HepG2 (cell line): ENCODE measurements around the gene HMCN2. TPM values are rescaled to one million over a fixed set of nuclear protein-coding genes. Genes with fewer than 3 reads are reported as not detected.

ENCODE experiments used
- ATAC-seq: fragments of 200-7000 bp; cut with Tn5 transposase; 3 replicates; pipeline ENCODE4 v1.9.1; 2020; ENCODE audit warnings: mild to moderate bottlenecking, moderate library complexity
- BruUV-seq: library from RNA; stranded (reverse); fragments of 400-500 nt; replicated peaks from 2 replicates; lab custom pipeline; 2021; lab: Mats Ljungman, UMichigan
- CTCF ChIA-PET: fragments of 300-600 bp; formaldehyde crosslinking; extraction: SDS; loops from one replicate; lab custom pipeline; 2021; ENCODE audit warnings: low total read pairs, inconsistent platforms, low intra/inter-chr PET ratio; lab: Yijun Ruan, JAX
- POLR2A ChIA-PET: fragments of 350-600 bp; sonication (Branson Sonifier 250); formaldehyde crosslinking; loops from one replicate; lab custom pipeline; 2020; ENCODE audit warnings: antibody characterized with exemption, inconsistent platforms; lab: Yijun Ruan, JAX
- DNase-seq: peaks from one replicate; pipeline ENCODE4 v3.0.0-alpha.2; 2015; ENCODE audit warnings: low spot score
- FAIRE-seq: peaks from 3 replicates; lab custom pipeline; 2011; peaks lifted over from hg19 to GRCh38; lab: Jason Lieb, UNC
- H2AFZ ChIP-seq: one replicate; pipeline ENCODE4 v1.6.1; 2011; ENCODE audit warnings: low read length, inconsistent platforms
- H3K27ac ChIP-seq: fragments of 300-600 bp; 3 replicates; pipeline ENCODE4 v1.8.0; 2011; ENCODE audit warnings: mixed run types, mild to moderate bottlenecking, mixed read lengths, low read length, inconsistent platforms; ENCODE audit not compliant: insufficient read depth; ENCODE audit errors: extremely low read length
- H3K27me3 ChIP-seq, 2 experiments: fragments of 200-600 bp in 1 of 2; 2 replicates in 1 of 2; 3 replicates in 1 of 2; pipeline versions ENCODE4 v1.6.0 to v1.8.0; 2011; ENCODE audit warnings: low read length in 2 of 2, mild to moderate bottlenecking in 2 of 2, moderate library complexity in 2 of 2, inconsistent platforms in 1 of 2; ENCODE audit not compliant: insufficient read depth in 2 of 2, control insufficient read depth in 1 of 2
- H3K36me3 ChIP-seq, 2 experiments: fragments of 200-600 bp in 1 of 2; replicated peaks in 1 of 2; 2 replicates in 1 of 2; 3 replicates in 1 of 2; pipeline versions ENCODE4 v1.5.1 to v1.8.0; 2011; ENCODE audit warnings: low read length in 2 of 2, inconsistent platforms in 1 of 2; ENCODE audit not compliant: insufficient read depth in 2 of 2, control insufficient read depth in 1 of 2
- H3K4me1 ChIP-seq: 2 replicates; pipeline ENCODE4 v1.5.1; 2012; ENCODE audit warnings: low read length, inconsistent platforms; ENCODE audit not compliant: insufficient read depth
- H3K4me2 ChIP-seq: 2 replicates; pipeline ENCODE4 v1.6.0; 2011; ENCODE audit warnings: low read depth, low read length, inconsistent platforms
- H3K4me3 ChIP-seq, 3 experiments: fragments of 200-600 bp in 1 of 3; sonication (generic), shearing (Covaris generic) in 1 of 3; replicated peaks in 1 of 3; 2 replicates each; pipeline ENCODE4 v1.5.1; 2011 to 2016; ENCODE audit warnings: low read length in 3 of 3, inconsistent platforms in 2 of 3, low read depth in 2 of 3, mild to moderate bottlenecking in 2 of 3, control low read depth in 1 of 3, mixed read lengths in 1 of 3; ENCODE audit not compliant: insufficient read depth in 1 of 3
- H3K79me2 ChIP-seq: one replicate; pipeline ENCODE4 v1.6.1; 2011; ENCODE audit warnings: low read length, inconsistent platforms; ENCODE audit not compliant: insufficient read depth
- H3K9ac ChIP-seq: 2 replicates; pipeline ENCODE4 v1.6.0; 2011; ENCODE audit warnings: mild to moderate bottlenecking, low read depth, low read length, inconsistent platforms; ENCODE audit not compliant: insufficient read depth
- H3K9me3 ChIP-seq: 2 replicates; pipeline ENCODE4 v1.5.1; 2012; ENCODE audit warnings: mild to moderate bottlenecking, low read length
- H4K20me1 ChIP-seq: 2 replicates; pipeline ENCODE4 v1.6.0; 2011; ENCODE audit warnings: inconsistent platforms, mild to moderate bottlenecking, low read length, moderate library complexity; ENCODE audit not compliant: insufficient read depth
- ADNP ChIP-seq: sonication (generic); formaldehyde crosslinking; IDR thresholded peaks from 2 replicates; pipeline ENCODE4 v1.4.0; 2020; ENCODE audit warnings: missing genetic modification reagents
- ARID5B ChIP-seq: IDR thresholded peaks from 2 replicates; pipeline ENCODE4 v1.4.0; 2020; ENCODE audit warnings: mild to moderate bottlenecking, missing genetic modification reagents
- BRCA1 ChIP-seq: sonication (generic); formaldehyde crosslinking; IDR thresholded peaks from 2 replicates; pipeline ENCODE4 v1.4.0; 2020; ENCODE audit warnings: missing genetic modification reagents
- CBX1 ChIP-seq: IDR thresholded peaks from one replicate; pipeline ENCODE4 v1.6.1; 2016; ENCODE audit warnings: antibody characterized with exemption, low read depth
- CCAR2 ChIP-seq: fragments of 200-400 bp; formaldehyde crosslinking; optimal IDR thresholded peaks from 2 replicates; pipeline ENCODE3; 2018; ENCODE audit warnings: low read depth, mild to moderate bottlenecking, low read length, moderate library complexity
- FLYWCH1 ChIP-seq: sonication (generic); formaldehyde crosslinking; IDR thresholded peaks from 2 replicates; pipeline ENCODE4 v1.8.1; 2023; ENCODE audit warnings: mild to moderate bottlenecking, missing genetic modification reagents
- FOXK1 ChIP-seq: sonication (generic); formaldehyde crosslinking; IDR thresholded peaks from 2 replicates; pipeline ENCODE4 v1.4.0; 2020; ENCODE audit warnings: low read depth, missing genetic modification reagents, borderline replicate concordance
- KAT8 ChIP-seq: IDR thresholded peaks from 2 replicates; pipeline ENCODE4 v1.6.1; 2016; ENCODE audit warnings: missing genetic modification reagents, missing compliant biosample characterization
- MED8 ChIP-seq: sonication (generic); formaldehyde crosslinking; IDR thresholded peaks from 2 replicates; pipeline ENCODE4 v1.8.1; 2023; ENCODE audit warnings: mild to moderate bottlenecking, missing genetic modification reagents; ENCODE audit not compliant: insufficient replicate concordance
- PRDM4 ChIP-seq: sonication (generic); formaldehyde crosslinking; IDR thresholded peaks from 2 replicates; pipeline ENCODE4 v1.9.0; 2021; ENCODE audit warnings: missing genetic modification reagents, borderline replicate concordance
- RXRA ChIP-seq: sonication (generic); formaldehyde crosslinking; IDR thresholded peaks from 2 replicates; pipeline ENCODE4 v1.5.1; 2020; ENCODE audit warnings: missing genetic modification reagents
- STAG1 ChIP-seq: sonication (generic); formaldehyde crosslinking; IDR thresholded peaks from 2 replicates; pipeline ENCODE4 v1.4.0; 2020; ENCODE audit warnings: missing genetic modification reagents
- ZNF549 ChIP-seq: sonication (generic); formaldehyde crosslinking; IDR thresholded peaks from 2 replicates; pipeline ENCODE4 v1.5.0; 2020; ENCODE audit warnings: missing genetic modification reagents
- ZNF777 ChIP-seq: sonication (generic); formaldehyde crosslinking; IDR thresholded peaks from 2 replicates; pipeline ENCODE4 v1.4.0; 2020; ENCODE audit warnings: missing genetic modification reagents
- ZSCAN30 ChIP-seq: sonication (generic); formaldehyde crosslinking; IDR thresholded peaks from 2 replicates; pipeline ENCODE4 v1.5.0; 2020; ENCODE audit warnings: mild to moderate bottlenecking, missing genetic modification reagents
- WGBS: methylation state at CpG from one replicate; pipeline ENCODE4 v1.1.6; 2017; ENCODE audit warnings: low lambda C conversion rate; 5-methylcytosine and 5-hydroxymethylcytosine counted together
- in situ Hi-C: cut with HindIII; loops from 2 replicates; pipeline ENCODE4 v1.10.0; 2017; ENCODE audit warnings: low pct_unique_long_range_greater_than_20kb; ENCODE audit not compliant: extremely low pct_ligation_motif_present
- intact Hi-C: fragments of 100-400 bp; cut with micrococcal nuclease; formaldehyde crosslinking; loops from one replicate; pipeline ENCODE4 v1.10.0; 2022; ENCODE audit not compliant: unreplicated experiment
- polyA plus RNA-seq, 8 experiments: library from polyadenylated mRNA; depleted of rRNA in 3 of 8; stranded (reverse) in 7 of 8; unstranded in 1 of 8; fragments of >200 nt; fragmentation: Illumina TruSeq in 4 of 8; extraction: Trizol in 4 of 8; gene quantifications; 2 replicates each; pipeline versions ENCODE4 v1.2.1 to v1.2.3, GENCODE V29; 2011 to 2016; ENCODE audit warnings: low read depth in 4 of 8, missing spikeins in 1 of 8, mixed read lengths in 1 of 8; ENCODE audit not compliant: insufficient read depth in 1 of 8
- total RNA-seq, 5 experiments: library from RNA; depleted of rRNA; stranded (reverse); fragments of >200 nt; fragmentation: Illumina TruSeq; extraction: Trizol; gene quantifications; 2 replicates each; pipeline ENCODE4 v1.2.3, GENCODE V29; 2016; ENCODE audit warnings: low read depth in 1 of 5

Gene HMCN2
- total and polyA plus RNA-seq, 2 of the 13 experiments (the other 11 are each of a cell fraction or from before 2014, with no cell fraction given), result 0.09 TPM; not detected in 1

GRCh38 chr9:130385257-130385656 lies 119.7 kb downstream of the HMCN2 start:
- H3K4me1 ChIP-seq, result peaks cover 7% of the 10 kb centered on the region; the same call in 1 of the 2 replicates
- H3K4me2 ChIP-seq, result no peak overlapping the region
- H3K79me2 ChIP-seq, result no peaks in the 10 kb centered on the region
- in situ Hi-C loops (no loop called here), intact Hi-C loops (no loop called here)
- H3K36me3 ChIP-seq, result no peaks in the 10 kb centered on the region
- FAIRE-seq (no peak), ATAC-seq (no peak), DNase-seq (no peak)
- no peak overlapping the region for H2AFZ ChIP-seq
- peaks cover 10 to 45% of the 10 kb centered on the region in 2 experiments; a peak in 3 of 5 replicates for H3K27me3 ChIP-seq
- BruUV-seq, result no TSS peak
- H3K9me3 ChIP-seq, result no peaks in the 10 kb centered on the region
- POLR2A ChIA-PET, result no interaction called here
- H3K4me3 ChIP-seq, result no peak overlapping the region
- no CpG with 5 or more reads among the region's 11 CpGs for WGBS
- H3K9ac ChIP-seq, result no peak overlapping the region
- no peak overlapping the region for H3K27ac ChIP-seq
- peaks cover 2% of the 10 kb centered on the region; the same call in 1 of the 2 replicates for H4K20me1 ChIP-seq
- TF ChIP-seq PRDM4 (CRISPR knock-in tag), result no peak
- TF ChIP-seq KAT8, result no peak
- TF ChIP-seq FOXK1 (CRISPR knock-in tag), result no peak
- TF ChIP-seq BRCA1 (CRISPR knock-in tag), result no peak
- no peak for TF ChIP-seq CBX1
- TF ChIP-seq ZNF549 (CRISPR knock-in tag), result no peak
- TF ChIP-seq RXRA (CRISPR knock-in tag), result no peak
- no peak for TF ChIP-seq STAG1
- no peak for TF ChIP-seq ADNP (CRISPR knock-in tag)
- TF ChIP-seq MED8 (CRISPR knock-in tag), result no peak
- TF ChIP-seq ARID5B, result no peak
- TF ChIP-seq FLYWCH1 (CRISPR knock-in tag), result no peak
- no peak for TF ChIP-seq CCAR2
- TF ChIP-seq ZSCAN30, result no peak
- TF ChIP-seq ZNF777 (CRISPR knock-in tag), result no peak
- CTCF ChIA-PET, result no interaction called here
